Glutamatergic neuron (in vitro differentiated cells): ENCODE results near the gene NPTXR. TPM values are rescaled to one million over a fixed set of nuclear protein-coding genes. Genes with fewer than 3 reads are reported as not detected.

Source experiments
- DNase-seq: peaks from one replicate; pipeline ENCODE4 v3.0.0; 2022
- H3K27ac Mint-ChIP-seq: one replicate; pipeline ENCODE4 v1.8.0; 2020; ENCODE audit warnings: mild to moderate bottlenecking, mixed read lengths, inconsistent platforms; ENCODE audit not compliant: unreplicated experiment
- H3K27me3 Mint-ChIP-seq: one replicate; pipeline ENCODE4 v1.8.0; 2020; ENCODE audit warnings: mild to moderate bottlenecking, moderate library complexity, mixed read lengths, inconsistent platforms; ENCODE audit not compliant: unreplicated experiment
- H3K36me3 Mint-ChIP-seq: one replicate; pipeline ENCODE4 v1.8.0; 2020; ENCODE audit warnings: mild to moderate bottlenecking, mixed read lengths, inconsistent platforms; ENCODE audit not compliant: unreplicated experiment
- H3K4me1 Mint-ChIP-seq: one replicate; pipeline ENCODE4 v1.8.0; 2020; ENCODE audit warnings: mild to moderate bottlenecking, low read depth, mixed read lengths, inconsistent platforms; ENCODE audit not compliant: unreplicated experiment
- H3K4me3 Mint-ChIP-seq: one replicate; pipeline ENCODE4 v1.8.0; 2020; ENCODE audit warnings: mild to moderate bottlenecking, mixed read lengths, inconsistent platforms; ENCODE audit not compliant: unreplicated experiment
- H3K9me3 Mint-ChIP-seq: one replicate; pipeline ENCODE4 v1.8.0; 2020; ENCODE audit warnings: mild to moderate bottlenecking, moderate library complexity, mixed read lengths, inconsistent platforms; ENCODE audit not compliant: unreplicated experiment
- total RNA-seq: library from RNA; stranded (reverse); fragmentation: NEBNext Ultra II Directional; extraction: Animal tissue kit (Norgen Biotek cat#: 25700); gene quantifications from one replicate; pipeline ENCODE4 v1.2.1, GENCODE V29; 2021; ENCODE audit not compliant: unreplicated experiment
- TF ChIP-seq, protein P1 (sequence below): fragments of 200-600 bp; sonication (generic); IDR thresholded peaks from one replicate; pipeline ENCODE4 v1.5.0; 2021; ENCODE audit not compliant: partially characterized antibody, unreplicated experiment

The NPTXR gene
- total RNA-seq, 1 donor from 2014 or later = 9.2 TPM

DNA sequence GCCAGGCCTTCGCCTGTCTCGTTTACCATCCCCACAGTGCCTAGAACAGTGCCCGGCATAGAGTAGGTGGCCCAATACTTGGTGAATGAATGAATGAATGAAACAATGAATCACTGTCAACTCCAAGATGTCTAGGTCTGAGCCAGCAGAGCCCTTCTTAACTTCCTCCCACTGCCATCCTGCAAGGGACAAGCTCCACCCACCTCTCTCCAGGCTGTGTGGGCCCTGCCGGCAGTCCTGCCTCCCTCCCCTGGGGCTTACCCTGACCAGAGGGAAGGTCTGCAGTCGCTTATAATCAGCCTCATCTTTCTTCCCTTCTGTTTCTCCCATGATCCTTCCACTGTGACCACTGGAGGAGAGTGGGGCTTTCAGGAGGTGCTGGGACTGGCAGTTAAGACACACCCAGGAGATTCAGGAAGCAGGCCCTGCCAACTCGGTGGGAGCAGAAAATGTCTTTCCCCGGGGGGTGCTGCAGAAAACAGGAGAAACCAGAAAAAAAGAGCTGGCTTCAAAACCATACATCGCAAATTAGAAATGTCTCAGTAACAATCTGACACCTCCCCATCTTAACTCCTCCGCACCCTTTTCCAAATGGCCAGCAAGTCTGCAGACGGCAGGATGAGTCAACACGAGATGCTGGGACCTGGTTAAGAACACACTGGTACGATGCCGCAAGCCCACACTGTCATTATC is 61.3 kb downstream of the NPTXR start:
- DNase-seq = peak; percentile 66
- peak overlapping the region; percentile 5 for H3K4me3 Mint-ChIP-seq
- TF ChIP-seq, protein P1, sequence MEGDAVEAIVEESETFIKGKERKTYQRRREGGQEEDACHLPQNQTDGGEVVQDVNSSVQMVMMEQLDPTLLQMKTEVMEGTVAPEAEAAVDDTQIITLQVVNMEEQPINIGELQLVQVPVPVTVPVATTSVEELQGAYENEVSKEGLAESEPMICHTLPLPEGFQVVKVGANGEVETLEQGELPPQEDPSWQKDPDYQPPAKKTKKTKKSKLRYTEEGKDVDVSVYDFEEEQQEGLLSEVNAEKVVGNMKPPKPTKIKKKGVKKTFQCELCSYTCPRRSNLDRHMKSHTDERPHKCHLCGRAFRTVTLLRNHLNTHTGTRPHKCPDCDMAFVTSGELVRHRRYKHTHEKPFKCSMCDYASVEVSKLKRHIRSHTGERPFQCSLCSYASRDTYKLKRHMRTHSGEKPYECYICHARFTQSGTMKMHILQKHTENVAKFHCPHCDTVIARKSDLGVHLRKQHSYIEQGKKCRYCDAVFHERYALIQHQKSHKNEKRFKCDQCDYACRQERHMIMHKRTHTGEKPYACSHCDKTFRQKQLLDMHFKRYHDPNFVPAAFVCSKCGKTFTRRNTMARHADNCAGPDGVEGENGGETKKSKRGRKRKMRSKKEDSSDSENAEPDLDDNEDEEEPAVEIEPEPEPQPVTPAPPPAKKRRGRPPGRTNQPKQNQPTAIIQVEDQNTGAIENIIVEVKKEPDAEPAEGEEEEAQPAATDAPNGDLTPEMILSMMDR = no peak
- H3K4me1 Mint-ChIP-seq = peaks cover 15% of the 10 kb centered on the region
- H3K36me3 Mint-ChIP-seq = peaks cover 12% of the 10 kb centered on the region
- peaks cover 3% of the 10 kb centered on the region for H3K9me3 Mint-ChIP-seq
- H3K27ac Mint-ChIP-seq = peak overlapping the region; percentile 38
- peaks cover 5% of the 10 kb centered on the region for H3K27me3 Mint-ChIP-seq

DNA sequence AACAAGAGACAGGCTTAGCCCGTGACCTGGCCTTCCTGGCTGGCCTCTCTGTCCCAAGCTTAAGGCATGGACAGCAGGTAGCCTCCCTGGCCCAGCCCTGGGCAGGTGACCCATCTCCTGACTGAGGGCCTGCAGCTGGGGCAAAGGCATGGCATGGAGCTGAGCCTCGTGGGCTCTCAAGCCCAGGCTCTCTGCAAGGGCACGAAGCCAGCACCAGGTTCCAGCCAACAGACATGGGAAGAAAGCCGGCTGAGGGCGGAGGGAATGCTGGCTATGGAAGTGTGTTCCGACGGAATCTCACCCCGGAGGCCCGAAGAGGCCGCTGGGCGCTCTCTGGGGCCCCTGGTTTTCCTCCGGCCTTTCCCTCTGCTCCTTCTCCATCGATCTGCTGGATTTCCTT is 62.8 kb downstream of the NPTXR start:
- Mint-ChIP-seq H3K4me1 (peaks cover 15% of the 10 kb centered on the region), H3K36me3 (peaks cover 12% of the 10 kb centered on the region), H3K4me3 (no peak overlapping the region), H3K9me3 (peaks cover 3% of the 10 kb centered on the region), H3K27ac (no peak overlapping the region), H3K27me3 (peaks cover 5% of the 10 kb centered on the region)
- DNase-seq = no peak
- TF ChIP-seq, protein P1 = no peak

DNA sequence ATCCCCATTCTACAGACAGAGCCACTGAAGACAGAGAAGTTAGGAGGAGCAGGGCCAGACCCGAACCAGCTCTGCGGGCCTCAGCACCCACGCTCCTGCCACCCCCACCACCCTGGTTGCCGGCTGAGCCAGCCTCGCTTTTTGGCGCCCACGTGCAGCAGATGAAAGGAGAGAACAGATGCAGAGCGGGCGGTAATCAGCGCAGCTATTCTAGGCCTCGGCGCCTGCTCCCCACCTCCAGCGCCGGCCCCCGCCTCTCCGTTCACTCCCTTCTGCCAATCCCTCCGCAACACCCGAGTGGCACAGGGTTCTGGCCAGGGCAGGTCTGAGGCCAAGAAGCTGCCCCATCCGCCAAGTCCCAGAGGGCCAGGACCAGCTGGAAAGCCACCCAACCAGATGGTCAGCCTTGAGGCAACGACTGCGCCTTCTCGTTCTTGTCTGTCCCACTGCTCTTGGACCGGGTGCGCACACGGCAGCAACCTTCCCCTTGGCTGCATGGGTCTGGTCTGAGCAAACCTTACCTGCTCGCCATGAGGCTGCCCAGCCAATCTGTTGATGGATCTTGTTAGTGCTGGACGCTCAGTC is 66.6 kb downstream of the NPTXR start:
- TF ChIP-seq, protein P1 = no peak
- no peak for DNase-seq
- Mint-ChIP-seq H3K9me3 (peaks cover 5% of the 10 kb centered on the region), H3K4me3 (no peak overlapping the region), H3K4me1 (peaks cover 5% of the 10 kb centered on the region), H3K27me3 (peaks cover 3% of the 10 kb centered on the region), H3K36me3 (peaks cover 10% of the 10 kb centered on the region), H3K27ac (no peak overlapping the region)

DNA sequence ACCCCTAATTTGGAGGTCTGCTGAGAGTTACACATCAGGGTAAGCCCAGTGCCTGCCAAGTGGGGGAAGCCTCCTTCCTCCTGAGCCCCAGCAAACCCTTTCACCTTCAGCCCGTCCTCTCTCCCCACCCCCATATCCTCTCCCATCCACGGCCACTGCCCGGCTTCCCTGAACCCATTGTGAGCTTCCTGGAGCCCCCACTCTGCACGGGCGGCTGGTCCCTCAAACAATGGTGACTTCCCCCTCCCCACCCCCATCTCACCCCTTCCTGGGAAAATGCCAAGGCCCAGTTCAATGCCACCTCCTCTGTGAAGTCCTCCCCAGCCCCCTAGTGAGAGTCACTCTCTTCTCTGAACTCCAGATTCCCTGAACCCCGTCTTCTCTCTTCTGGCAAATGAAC is 67.7 kb downstream of the NPTXR start:
- Mint-ChIP-seq H3K36me3 (no peaks in the 10 kb centered on the region), H3K27ac (no peak overlapping the region), H3K9me3 (peaks cover 3% of the 10 kb centered on the region), H3K4me3 (no peak overlapping the region), H3K27me3 (peaks cover 5% of the 10 kb centered on the region), H3K4me1 (peaks cover 3% of the 10 kb centered on the region)
- no peak for DNase-seq
- TF ChIP-seq, protein P1 = no peak

DNA sequence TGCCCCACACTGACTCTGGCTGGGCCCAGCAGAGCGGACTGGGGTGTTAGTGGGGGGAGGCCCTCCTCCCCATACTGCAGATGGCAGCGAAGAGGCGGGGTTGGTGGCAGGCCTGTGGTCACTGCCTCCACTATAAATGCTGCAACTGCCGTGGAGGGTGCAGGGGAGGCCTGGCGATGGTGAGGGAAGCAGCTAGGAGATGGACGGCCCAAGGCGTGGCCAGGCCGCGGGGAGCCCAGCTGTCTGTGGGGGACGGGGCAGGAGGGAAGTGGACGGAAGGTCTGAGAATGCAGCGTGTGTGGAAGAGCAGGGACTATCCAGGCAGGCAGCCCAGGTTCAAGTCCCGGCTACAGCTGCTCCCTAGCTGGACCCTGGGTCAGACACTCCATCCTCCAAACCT is 68.2 kb downstream of the NPTXR start:
- peaks cover 3% of the 10 kb centered on the region for H3K9me3 Mint-ChIP-seq
- peaks cover 3% of the 10 kb centered on the region for H3K4me1 Mint-ChIP-seq

More for the DNA sequence above, 68.2 kb downstream of the NPTXR start:
- no peak for DNase-seq
- H3K36me3 Mint-ChIP-seq = no peaks in the 10 kb centered on the region
- TF ChIP-seq, protein P1 = no peak
- no peak overlapping the region for H3K4me3 Mint-ChIP-seq
- H3K27me3 Mint-ChIP-seq = peaks cover 5% of the 10 kb centered on the region
- no peak overlapping the region for H3K27ac Mint-ChIP-seq
